ENCODE results near the gene TMEM51.

Gene TMEM51

DNA sequence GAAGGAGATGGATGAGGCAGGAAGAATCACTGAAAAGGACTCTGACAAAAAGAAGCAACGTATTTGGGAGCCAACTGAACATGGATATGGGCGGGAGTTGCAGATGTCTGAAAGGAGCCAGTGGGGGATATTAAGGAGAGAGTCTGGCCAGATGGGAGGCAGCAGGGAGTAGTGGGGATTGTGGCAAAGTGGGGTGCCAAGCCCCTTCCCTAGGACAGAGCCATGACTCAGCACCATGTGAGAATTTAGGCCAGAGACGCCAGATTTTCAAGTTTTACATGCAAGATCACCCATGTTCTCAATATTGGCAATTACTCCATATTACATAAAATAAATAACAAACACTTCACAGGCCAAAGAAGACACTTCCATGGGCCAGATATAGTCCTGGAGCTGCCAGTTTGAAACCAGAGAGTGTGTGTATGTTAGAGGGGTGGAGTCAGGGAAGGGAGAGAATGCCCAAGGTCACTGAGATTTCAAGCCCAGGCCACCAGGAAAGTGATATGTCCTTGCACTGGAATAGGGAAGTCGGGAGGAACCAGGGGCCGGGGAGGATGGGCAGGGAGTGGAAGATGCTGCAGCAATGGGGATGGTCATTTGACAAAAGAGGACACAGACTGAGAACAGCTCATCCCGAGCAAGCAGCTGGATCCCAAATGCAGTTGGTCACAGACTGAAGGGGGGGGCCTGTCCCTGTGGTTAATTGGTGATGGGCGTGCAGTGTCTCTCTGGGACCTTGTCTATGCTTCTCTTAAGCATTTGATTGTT, 23.5 kb downstream of the TMEM51 start:
- DNase-seq (ENCODE audit: low read depth): no peak

DNA sequence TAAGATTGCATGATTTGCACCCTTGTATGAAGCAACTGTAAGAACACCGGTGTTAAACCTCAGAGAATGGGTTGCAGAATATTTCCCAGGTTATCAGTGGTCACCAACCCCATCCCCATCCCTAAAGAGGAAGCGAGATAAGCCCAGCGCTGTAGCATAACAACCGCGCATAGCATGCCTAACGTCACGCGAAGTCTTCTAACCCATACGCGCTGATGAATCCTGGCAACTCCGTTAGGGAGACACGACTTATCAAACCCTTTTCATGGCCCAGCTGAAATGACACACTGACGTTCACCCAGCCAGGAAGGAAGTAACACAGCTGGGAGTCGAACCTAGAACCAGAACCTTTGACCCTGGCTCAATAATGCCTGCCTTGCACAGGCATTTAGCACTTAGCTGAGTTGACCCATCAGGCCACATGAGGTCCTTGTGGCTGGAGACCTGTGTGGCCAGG, 24.2 kb downstream of the TMEM51 start:
- no peak for DNase-seq (ENCODE audit: low read depth)

DNA sequence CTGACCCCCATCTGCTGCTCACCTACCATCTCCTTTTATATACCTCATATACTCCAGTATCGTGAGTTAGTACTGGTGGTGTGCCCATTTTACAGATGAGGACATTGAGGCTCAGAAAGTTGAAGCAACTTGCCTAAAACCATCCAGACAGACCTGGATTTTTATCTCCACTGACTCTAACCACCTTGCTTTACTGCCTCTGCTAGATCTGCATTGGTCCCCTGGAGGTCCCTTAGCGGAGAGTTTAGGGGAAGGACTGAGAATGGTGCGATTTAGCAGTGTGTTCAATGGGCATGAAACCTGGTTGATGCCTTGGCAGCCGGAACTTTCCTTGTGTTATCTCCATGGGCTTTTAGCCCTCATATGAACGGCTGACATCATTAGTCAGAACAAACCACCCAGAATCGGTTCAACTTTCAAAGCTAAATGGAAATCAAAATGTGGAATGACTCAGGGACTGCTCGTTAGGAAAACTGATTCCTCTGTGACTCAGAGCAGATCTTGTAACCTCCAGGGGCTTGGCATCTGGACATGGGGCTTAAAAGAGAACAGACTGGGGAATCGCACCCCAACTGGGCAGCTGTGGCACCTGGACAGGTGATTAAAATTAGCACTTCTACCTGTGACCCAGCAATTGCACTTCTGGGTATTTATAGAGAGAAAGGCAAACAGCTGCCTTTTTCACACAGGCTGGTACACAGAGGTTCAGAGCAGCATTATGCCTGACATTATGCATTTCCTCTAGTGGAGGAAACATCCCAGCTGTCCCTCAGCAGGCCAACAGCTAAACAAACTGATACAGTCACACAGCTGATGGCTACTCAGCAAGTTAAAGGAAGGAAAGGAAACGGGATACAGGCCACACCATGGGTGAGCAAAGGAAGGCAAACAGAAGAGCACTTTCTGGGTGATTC, 25.3 kb downstream of the TMEM51 start:
- DNase-seq (ENCODE audit: low read depth): no peak

DNA sequence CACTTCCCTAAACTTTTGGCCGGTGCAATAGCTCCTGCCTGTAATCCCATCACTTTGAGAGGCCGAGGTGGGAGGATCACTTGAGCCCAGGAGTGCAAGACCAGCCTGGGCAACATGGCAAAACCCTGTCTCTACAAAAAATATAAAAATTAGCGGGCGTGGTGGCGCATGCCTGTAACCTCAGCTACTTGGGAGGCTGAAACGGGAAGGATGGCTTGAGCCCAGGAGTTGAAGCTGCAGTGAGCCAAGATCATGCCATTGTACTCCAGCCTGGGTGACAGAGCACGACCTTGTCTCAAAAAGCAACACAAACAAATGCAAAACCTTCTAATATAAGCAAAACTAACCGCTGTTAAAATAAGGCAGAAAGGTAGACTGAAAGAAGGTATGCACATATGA, 25.9 kb downstream of the TMEM51 start:
- DNase-seq (ENCODE audit: low read depth): no peak

DNA sequence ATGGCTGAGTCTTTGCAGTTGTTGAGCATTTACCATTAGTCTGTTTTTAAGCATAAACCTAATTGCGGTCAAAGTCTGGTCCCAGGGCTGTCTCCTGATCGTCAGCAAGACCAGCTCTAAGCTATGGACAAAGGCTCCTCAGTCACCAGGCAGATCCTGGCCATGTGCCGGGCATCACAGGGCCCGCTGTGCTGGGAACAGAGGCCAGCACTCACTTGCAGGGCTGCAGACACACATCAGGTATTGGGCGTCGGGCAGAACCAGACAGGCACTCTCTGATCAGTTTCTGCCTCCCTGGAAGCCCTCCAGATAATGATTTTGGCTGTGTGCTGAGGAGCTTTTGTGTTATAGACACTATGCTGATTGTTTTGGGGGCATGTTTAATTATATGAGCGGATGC, 26.6 kb downstream of the TMEM51 start:
- no peak for DNase-seq (ENCODE audit: low read depth)

DNA sequence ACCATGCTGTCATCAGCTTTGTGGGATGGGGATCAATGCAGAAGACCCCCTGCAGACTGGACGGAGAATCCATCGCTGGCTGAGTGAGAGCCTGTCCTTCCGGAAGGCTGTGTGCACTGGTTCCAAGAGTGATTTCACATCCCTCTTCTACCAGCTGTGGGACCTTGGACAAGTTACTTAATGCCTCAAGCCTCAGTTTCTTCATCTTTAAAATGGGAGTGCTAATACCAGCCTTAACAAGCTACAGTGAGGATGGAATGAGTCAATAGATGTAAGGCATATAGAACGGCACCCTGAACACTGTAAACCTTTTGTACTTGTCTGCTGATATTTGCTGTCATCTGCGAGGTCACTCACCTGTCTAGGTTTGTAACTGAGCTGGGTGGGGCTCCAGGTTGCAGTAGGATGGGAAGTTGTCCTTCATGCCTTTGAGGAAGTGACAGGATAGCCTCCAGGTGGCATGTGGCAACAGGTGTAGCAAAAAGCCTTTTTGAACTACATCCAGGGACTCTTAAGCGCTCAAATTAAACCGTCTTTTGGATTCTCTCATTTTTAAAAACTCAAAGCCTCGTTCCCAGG, 27.5 kb downstream of the TMEM51 start:
- DNase-seq (ENCODE audit: low read depth): no peak

DNA sequence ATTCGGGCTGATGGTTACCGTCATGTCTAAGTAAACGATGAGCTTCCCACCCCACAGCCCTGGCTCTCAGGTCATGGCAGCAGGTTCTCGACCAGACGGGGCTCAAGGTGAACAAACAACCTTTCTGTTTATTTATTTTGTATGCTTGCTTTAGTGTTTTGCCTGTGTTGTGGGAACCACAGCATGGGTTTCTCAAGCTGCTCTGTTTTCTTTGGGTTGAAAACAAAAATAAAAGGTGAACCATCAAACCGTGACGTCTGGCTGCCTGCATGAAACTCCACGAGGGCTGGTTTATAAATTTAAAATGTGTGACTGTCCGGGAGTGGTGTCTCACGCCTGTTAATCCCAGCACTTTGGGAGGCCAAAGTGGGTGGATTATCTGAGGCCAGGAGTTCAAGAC, 28.0 kb downstream of the TMEM51 start:
- DNase-seq (ENCODE audit: low read depth): no peak

DNA sequence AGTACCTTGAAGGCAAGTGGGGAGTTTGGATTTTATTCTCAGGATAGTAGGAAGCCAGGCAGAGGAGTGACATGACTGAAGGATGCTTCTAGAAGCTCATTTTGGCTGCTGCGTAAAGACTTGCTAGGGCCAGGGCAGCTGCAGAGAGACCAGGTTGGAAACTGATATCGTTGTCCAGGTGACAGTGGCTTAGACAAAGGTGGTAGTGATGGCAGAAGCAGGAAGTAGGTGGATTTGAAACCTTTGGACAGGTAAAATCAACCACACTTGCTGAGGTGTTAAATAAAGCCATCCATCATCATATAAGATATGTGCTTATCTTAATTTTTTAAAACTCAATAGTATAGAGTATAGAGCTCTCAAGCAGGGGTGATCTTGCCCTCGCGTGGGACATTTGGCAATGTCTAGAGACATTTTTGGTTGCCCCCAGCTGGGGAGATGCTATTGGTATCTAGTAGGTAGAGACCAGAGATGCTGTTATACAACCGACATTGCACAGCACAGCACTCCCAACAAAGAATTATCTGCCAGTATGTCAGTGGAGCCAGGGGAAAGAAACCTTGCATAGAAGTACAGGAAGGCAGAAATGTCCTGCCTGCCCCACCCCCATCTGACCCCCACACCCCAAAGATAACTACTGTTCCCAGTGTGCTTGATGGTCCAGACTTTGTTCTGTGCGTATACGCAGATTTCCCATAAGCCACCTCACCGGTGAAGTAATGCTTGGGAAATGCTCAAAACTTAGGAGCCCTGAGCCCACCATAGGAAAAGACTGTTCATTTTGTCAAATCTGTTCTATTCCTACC, 31.1 kb downstream of the TMEM51 start:
- DNase-seq (ENCODE audit: low read depth): no peak

DNA sequence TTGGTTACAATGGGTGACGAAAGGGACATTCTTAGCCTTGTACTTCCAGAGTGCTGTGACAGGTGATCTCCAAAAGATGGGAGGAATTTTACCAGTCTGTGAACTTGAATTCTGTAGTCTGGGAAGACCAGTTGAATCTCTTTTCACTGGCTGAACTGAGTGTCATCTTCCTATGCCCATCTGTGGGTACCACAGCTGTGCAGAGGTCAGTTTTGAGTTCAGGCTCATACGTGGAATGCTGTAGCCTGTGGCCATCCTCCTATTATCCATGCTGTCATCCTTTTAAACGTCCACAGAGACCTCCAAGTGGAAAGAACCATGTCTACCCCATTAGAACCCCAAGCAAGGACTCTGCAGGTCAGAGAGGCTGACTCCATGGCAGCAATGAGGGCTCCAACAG, 32.1 kb downstream of the TMEM51 start:
- DNase-seq (ENCODE audit: low read depth): no peak

DNA sequence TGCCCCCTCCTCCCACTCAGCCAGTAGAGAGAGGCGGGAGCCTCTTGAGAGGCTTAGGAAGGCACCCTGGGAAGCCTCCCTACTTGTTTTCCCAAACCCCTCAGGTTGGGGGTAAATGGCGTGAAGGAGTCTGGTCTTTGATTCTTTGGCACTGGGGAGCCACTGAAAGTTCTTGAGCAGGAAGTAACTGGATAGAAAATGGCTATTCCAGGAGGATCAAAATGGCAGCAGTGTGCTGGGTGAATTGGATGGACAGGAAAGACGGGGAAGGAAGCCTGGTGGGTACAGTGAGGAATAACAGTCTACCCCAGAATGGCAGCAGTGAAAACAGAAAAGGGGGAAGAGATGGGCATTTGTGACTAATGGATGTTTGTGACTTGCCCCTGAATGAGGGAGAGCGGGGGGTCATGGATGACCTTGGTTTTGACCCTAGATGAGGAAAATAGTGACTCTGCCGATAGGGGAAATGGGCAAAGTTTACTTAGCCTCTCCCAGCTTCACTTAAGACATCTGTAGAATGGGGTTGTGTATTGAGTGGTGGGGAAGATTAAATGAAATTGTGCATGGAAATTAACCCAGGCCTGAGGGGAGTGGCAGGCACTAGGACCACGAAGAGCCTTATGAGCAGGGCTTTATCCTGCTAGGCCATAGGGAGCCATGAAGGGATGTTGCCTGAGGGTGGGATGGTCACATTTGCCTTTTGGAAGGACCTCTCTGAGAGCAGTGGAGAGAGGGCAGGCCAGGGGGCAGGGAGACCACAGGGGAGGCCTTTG, 32.7 kb downstream of the TMEM51 start:
- DNase-seq (ENCODE audit: low read depth): no peak

DNA sequence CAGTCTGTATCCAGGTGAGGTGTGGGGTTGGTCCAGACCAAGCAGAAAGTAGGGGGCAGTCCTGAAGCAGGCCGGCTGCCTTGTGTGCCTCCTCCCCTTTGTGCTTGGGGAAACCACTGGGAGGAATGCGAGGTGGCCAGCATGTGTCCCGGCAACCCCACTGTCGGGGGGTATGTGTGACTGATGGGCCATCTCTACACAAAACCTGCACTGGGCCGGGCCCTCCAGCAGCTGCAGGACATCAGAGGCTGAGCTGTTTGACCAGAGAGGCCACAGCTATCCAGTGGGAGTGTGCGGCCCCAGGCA, 33.3 kb downstream of the TMEM51 start:
- DNase-seq (ENCODE audit: low read depth): no peak

DNA sequence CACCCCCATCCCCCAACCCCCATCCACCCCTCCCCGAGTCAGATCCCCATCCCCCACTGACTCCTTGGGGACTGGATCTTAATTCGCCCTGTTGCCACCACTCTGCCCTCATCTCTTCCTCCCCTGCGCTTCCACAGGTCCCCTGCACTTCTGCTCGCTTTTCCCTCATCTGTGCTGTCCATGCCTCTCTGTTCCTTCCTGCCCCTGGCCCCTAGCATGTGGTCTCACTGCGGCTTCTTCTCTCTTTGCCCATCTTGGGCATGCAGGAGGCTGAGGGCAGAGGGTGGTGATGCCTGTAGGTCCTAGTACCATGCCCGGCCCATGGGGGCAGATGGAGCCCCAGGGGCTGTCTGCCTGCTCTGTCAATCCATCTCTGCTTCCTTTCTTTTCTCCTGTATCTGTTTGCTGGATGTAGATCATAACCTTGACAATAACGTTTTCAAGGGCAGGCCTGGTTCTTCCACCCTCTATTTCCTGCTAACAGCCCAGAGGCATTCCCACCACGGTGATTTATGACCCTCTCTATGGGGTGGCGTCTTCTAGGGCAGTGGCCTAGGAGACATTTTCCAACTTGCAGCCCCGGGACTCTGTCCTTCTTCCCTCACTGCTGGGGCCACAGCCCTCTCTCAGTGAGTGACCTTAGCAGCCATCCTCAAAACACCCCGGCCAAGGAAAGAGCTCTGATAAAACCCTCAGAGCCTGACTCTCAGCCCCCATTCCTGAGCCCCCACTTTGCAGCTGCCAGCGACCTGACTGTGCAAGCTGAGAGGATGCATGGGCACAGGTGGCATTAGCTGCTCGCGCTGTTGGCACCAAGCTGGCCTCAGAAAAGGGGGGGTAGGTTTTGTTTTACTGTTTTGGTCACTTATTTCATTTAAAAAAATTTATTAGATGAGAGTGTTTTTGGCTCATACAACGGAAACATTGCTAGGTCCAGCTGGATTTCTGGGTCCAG, 33.9 kb downstream of the TMEM51 start:
- no peak for DNase-seq (ENCODE audit: low read depth)

DNA sequence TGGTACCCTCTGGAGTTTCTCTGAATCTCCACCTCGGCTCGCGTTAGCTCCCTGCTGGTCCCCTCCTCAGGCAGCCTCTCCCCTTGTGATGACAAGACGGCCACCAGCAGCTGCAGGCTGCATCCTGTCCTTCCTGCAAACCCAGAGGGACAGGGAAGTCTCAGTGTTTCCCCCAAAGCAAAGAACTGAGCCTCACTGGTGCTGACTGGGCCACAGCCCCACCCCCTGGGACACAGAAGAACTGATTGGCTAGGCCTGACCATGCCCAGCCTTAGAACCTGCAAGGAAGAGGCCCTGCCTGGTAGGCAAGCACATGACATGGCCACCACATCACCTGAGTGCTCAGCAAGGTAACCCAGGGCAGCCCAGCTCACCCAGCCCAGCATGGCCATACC, 34.6 kb downstream of the TMEM51 start:
- no peak for DNase-seq (ENCODE audit: low read depth)

DNA sequence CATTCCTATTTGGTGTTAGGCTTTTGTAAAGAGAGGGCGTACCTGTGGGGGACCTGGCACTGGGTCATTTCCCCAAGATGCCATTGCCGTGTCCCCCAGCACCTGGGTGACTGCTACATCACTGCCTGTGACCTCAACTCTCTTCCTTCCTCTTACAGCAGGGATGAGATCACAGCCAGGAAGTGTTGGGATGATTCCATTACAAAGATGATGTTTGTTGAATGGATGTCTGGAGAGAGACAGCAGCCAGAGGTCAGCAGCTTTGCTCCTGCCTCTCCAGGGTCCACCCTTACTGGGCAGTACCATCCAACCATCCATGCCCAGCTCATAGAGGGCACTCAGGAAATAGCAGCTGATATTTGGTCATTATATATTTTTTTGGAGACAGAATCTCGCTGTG, 35.1 kb downstream of the TMEM51 start:
- DNase-seq (ENCODE audit: low read depth): no peak

DNA sequence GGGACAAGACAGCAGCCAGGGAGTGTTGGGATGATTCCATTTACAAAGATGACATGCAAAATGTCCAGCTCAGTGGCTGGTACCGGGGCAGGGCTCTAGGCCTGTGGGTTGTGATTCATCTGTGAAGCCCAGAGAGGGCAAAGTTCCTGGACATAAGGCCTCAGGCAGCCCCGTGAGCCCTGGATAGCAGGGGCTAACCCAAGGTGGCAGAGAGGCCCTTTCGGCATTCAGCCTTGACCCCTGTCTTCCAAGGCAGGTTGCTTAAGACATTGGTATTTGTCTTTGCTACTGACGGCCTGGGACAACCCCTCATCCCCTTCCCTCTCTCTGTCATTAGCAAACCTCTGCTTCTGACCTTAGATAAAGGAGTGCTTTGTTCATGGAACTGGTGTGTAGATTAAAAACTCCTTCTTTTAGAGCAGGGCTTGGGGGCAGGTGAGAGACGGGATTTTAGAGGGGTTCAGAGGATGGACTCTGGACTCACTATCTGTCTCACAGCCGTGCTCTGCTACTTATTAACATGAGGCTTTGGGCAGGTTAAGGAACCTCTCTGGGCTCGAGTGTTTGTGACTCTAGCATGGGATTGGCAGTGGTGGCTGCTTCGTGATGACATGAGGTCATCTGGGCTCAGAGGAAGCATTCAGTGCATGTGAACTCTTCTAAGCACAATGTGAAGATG, 36.3 kb downstream of the TMEM51 start:
- DNase-seq (ENCODE audit: low read depth): no peak

DNA sequence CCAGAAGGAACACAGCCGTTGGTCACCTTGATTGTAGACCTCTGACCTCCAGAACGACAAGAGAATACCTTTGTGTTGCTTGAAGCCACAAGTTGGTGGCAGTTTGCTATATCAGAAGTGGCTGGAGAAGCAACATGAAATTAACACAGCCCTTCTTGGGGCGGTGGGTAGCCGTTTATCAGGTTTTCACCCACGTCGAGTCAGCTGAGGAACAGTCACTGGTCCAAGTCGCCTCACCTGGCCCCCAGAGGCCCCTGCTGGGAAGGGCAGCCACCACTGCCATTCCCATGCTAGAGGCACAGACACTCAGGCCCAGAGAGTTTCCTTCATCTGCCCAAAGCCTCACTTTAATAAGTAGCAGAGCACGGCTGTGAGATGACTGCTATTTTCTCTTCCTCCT, 37.7 kb downstream of the TMEM51 start:
- DNase-seq (ENCODE audit: low read depth): no peak

DNA sequence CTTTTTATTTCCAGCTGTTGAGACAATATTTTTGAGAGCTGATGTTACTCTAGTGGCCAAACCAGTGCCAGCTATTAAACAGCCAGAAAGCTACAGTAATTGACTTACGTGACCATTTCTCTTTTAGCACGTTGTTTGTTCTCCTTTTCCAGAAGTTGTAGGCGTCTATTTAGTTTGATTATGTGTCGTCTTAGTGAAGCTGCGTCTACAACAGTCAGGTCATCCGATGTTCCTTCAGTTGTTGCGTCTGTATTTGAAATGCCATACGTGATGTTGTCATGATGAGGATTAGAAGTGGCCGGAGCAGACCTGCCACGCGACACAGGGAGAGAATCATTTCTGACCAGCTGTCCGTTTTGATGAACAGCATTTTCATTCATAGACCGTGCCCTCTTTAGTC, 38.2 kb downstream of the TMEM51 start:
- no peak for DNase-seq (ENCODE audit: low read depth)

DNA sequence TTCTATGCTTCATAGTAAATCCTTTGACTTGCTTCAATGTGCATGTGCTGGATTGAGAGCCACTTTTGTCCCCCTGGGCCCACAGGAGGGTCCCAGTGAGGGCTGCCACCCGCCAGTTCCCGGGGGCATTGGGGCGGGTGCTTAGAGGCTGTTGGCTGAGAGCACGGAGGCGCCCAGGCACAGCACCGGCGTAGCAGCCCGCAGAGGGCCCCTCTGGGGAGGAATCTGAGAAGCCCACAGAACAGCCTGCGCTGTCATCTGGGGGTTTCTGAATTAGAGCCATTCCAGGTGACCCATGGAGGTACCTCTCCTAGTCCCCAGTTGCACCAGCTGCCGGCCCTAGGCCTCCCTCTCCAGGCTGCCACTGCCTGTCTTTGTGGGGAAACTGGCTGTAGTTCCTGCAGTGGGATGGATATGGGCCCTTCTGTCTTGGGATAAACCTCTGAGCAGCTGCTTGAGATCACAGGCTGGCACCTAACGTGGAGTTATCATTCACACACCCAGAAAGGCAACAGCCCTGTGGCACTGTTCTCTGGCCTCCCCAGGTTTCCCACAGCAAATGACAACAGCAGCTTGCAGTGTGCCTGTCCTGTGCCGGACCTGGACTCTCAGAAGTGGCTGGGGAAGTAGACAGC, 39.5 kb downstream of the TMEM51 start:
- no peak for DNase-seq (ENCODE audit: low read depth)

DNA sequence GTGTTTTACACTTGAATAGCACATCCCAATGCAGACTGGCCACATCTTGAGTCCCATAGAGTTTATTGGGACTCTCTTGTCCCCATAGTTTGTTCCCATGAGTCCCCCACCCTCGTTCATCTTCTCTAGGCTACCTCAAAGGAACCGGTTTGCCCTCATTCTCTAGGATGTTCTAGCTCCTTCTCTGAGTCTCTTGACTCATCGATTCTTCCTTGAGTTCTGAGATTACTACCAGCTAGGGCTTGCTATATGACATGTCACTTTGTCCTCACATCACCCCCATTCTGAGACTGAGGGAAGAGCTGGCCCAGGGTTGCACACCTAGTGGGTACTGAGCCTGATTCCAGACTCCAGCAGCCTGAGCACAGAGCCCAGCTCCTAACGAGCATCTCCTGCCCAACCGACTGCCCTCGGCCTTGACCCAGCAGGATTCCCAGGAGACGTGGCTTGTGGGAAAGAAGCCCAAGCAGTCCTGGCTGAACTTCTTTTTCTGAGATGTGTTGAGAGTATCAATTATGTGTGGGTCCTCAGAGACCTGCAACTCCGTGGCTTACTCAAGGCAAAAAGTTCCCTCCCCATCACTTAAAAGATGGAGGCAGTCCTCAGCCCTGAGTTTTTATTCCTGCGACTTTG, 42.0 kb downstream of the TMEM51 start:
- DNase-seq (ENCODE audit: low read depth): no peak
